ENCODE results near the gene RBM4. TPM values are rescaled to one million over a fixed set of nuclear protein-coding genes. Genes with fewer than 3 reads are reported as not detected.
A peak's percentile ranks its signal among the peaks of the same experiment; 100 is the strongest.
"Not testable (repeated sequence)": the region's sequence is repeated elsewhere in the genome, so short reads cannot be mapped to it uniquely, and the experiment has no call there.

Gene RBM4
- 72.1 TPM for total RNA-seq
- long read RNA-seq, transcript RBM4-204 (4 exons, 1,763 nt): minor isoform, 10 of 27 reads
- long read RNA-seq, transcript RBM4-201 (4 exons, 1,694 nt): major isoform, 12 of 27 reads
- long read RNA-seq, partial matches to known transcripts: 3 of 27 reads
- long read RNA-seq, other reads (novel, unspliced or antisense): 0 of 27 reads

DNA sequence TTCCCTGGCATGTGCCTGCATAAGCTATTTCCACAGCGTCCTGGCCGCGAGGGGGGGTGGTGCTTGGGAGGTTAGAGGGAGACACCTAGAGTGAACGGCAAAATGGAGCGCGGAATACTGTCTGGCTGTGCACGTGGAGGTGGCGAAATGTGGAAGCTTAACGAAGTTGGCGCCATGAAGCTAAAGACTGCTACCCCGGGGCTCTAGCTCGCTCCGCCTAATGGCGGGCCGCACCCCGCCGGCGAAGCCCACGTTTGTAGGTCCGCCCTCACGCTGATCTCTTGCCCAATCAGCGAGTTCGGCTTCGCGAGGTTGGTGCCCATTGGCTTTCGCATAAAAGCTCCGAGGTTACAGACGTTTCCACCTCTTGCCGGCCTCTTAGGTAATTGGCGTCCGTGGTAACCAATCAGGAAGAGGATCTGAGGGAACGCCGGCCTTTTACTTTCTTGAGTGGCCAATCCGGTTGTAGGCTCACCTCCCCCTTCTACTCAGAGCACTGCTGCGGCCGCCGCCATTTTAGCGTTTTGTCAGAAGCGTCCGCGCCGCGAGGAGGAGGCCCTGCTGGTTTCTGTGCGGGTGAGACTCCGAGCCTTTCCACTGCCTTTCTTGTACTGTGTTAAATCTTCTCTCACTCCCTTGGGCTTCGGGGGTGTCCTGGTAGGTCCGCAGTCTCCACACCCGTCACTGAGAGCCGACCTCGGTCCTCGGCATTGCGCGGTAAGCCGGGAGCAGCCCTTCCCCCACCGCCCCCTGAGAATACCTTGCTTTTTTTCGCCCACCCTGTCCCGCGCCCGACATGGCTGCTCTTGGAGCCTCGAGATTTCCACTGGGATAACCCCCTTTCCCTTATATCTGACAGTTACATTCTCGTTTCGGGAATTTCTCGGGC is at the start of gene RBM4:
RBM4 (plus strand) TSS at position 527 of the 889 bp plus-strand sequence. CDS start 1,009 bp downstream, outside the sequence.
- intact Hi-C loops (cut with DNase I): loop anchor here (1.0 to 2.0 kb wide), 2 partner anchors 22 to 38 kb away; partner anchors contain the start of genes RBM14 and RBM4B
- ATAC-seq: peak; percentile 96

GRCh38 chr11:66589315-66589714 is 49.2 kb upstream of the RBM4 start:
- ATAC-seq; intact Hi-C loops (cut with DNase I); DNase-seq (ENCODE audit: missing footprints): not testable (repeated sequence)

More for the DNA sequence above, at the start of gene RBM4:
- peak; percentile 96 for DNase-seq (ENCODE audit: missing footprints)

DNA sequence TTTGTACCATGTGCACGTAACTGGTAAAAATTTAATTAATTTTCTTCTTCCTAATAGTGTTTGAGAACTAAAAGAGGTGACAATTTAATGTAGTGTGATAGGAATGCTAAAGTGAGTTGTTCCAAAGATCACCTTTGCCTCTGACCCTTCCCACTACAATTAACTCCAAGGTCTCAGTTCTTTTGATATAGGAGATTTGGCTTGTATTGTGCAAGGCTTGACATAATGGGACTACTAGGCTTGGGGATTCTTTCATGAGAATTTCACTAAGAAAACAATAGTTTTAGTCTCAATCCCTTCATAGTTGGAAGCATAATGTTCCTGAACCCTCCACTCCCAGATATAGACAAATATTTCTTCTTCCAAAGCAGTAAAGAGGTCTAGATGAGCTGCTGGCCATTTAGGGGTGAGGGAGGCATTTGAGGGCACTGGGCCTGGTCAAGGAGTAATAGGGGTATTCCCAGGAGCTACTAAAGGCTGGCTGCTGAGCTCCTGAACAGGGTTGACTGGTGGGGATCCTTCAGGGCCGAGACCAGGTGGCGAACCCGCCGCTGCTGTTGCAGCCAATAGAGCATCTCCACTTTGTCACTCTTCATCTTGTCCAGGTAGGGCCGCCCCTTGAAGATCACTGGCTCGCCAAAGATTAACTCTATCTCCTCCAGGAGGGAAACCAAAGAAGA is 48.4 kb upstream of the RBM4 start:
- intact Hi-C loops (cut with DNase I): loop anchor here (5.0 kb wide), 1 partner anchor 87 kb away; the partner anchor contains the start of gene RBM4B
- ATAC-seq: no peak
- DNase-seq (ENCODE audit: missing footprints): no peak

- intact Hi-C loops (cut with DNase I): loop anchor here (5.0 kb wide), 1 partner anchor 86 kb away; the partner anchor contains the start of gene RBM4B
- DNase-seq (ENCODE audit: missing footprints): no peak
- ATAC-seq: no peak
Measured at GRCh38 chr11:66591175-66591574, 47.3 kb upstream of the RBM4 start.

- intact Hi-C loops (cut with DNase I): loop anchor here (2.0 to 5.0 kb wide), 2 partner anchors 24 to 85 kb away; partner anchors contain the start of genes RBM14 and RBM4B
- DNase-seq (ENCODE audit: missing footprints) (peak; percentile 100), ATAC-seq (peak; percentile 95)
Measured at GRCh38 chr11:66592457-66593302, 45.8 kb upstream of the RBM4 start, which contains the start of the genes CCDC87 and CCS. CCDC87 (minus strand) TSS chr11:66593063; CDS start chr11:66593015, 48 bp downstream. CCS (plus strand) TSS chr11:66593185; CDS start chr11:66593262, 77 bp downstream.

DNA sequence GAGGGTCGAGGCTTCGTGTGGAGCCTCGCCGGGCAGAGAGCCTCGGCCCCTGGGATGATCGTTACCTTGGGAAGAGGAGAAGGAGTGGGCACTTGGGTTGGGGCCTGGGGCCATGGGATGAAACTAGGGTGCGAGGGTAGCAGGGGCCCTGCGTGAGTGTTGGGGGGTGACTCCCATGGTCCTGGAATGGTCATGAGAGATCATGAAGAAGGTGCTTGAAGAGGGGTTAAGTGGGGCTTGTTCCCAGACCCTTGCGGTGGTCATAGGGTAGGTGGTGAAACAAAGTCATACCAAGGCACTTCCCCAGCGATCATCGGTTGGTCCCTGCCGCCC is 45.2 kb upstream of the RBM4 start:
- ATAC-seq (no peak), DNase-seq (ENCODE audit: missing footprints) (no peak)
- intact Hi-C loops (cut with DNase I): loop anchor here (2.0 to 5.0 kb wide), 2 partner anchors 24 to 84 kb away; partner anchors contain the start of genes RBM14 and RBM4B

- intact Hi-C loops (cut with DNase I): loop anchor here (2.0 to 5.0 kb wide), 2 partner anchors 23 to 84 kb away; partner anchors contain the start of genes RBM14 and RBM4B
- ATAC-seq (no peak), DNase-seq (ENCODE audit: missing footprints) (no peak)
Measured at GRCh38 chr11:66593650-66594049, 44.9 kb upstream of the RBM4 start.

- ATAC-seq (peak; percentile 72), DNase-seq (ENCODE audit: missing footprints) (peak; percentile 79)
- intact Hi-C loops (cut with DNase I): no loop called here
Measured at GRCh38 chr11:66595245-66595904, 43.1 kb upstream of the RBM4 start.

GRCh38 chr11:66598993-66599392 is 39.5 kb upstream of the RBM4 start:
- intact Hi-C loops (cut with DNase I): no loop called here
- no peak for DNase-seq (ENCODE audit: missing footprints)
- no peak for ATAC-seq

GRCh38 chr11:66600219-66600618 is 38.3 kb upstream of the RBM4 start:
- DNase-seq (ENCODE audit: missing footprints): no peak
- ATAC-seq: no peak
- intact Hi-C loops (cut with DNase I): no loop called here

DNA sequence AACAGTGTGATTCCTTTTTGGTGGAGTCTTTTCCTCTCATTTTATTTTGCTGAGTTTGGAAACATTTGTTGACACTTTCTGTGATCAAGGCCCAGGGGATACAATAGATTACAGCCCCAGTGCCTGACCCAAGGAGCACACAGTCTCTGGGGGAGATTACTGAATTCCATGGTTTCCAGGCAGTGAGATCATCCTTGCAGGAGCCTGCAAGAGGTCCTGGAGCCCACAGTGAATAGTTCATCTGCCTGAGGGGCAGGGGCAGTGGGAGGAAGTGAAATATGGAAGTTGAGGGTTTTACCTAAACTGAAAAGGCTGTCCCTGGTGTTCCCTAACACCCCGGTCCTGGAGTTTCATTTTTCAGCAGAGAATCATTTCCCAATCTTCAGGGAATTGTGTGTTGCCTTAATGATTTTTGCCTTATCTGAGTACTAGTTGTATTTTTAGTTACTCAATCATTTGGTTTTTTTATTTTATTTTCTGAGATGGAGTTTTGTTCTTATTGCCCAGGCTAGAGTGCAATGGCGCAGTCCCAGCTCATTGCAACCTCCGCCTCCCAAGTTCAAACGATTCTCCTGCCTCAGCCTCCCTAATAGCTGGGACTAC is 37.8 kb upstream of the RBM4 start:
- ATAC-seq (peak; percentile 79), DNase-seq (ENCODE audit: missing footprints) (no peak)
- intact Hi-C loops (cut with DNase I): no loop called here

- intact Hi-C loops (cut with DNase I): no loop called here
- ATAC-seq: no peak
- DNase-seq (ENCODE audit: missing footprints): no peak
Measured at GRCh38 chr11:66603072-66603471, 35.4 kb upstream of the RBM4 start.

DNA sequence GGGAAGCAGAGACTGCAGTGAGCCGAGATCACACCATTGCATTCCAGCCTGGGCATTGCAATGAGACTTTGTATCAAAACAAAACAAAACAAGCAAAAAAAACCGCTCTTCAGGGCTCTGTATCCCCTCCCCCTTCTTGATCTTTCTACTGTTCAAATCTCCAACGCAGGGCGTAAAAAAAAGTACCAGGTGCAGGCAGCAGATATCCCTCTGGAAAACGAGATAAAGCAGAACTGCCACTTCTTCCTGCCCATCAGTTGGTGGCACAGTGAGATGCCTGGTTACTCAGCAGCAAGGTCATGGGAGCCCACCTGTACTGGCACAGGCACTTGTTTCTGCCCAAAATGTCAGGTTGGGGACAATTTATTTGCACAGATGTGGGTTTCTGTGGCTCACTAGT is 34.3 kb upstream of the RBM4 start:
- intact Hi-C loops (cut with DNase I): no loop called here
- ATAC-seq: no peak
- DNase-seq (ENCODE audit: missing footprints): no peak

- ATAC-seq; intact Hi-C loops (cut with DNase I): not testable (repeated sequence)
- DNase-seq (ENCODE audit: missing footprints): peak; percentile 7
Measured at GRCh38 chr11:66606608-66607007, 31.9 kb upstream of the RBM4 start.

GRCh38 chr11:66607126-66607834 is 31.2 kb upstream of the RBM4 start:
- peak; percentile 83 for ATAC-seq
- intact Hi-C loops (cut with DNase I): no loop called here
- DNase-seq (ENCODE audit: missing footprints): peak; percentile 43

DNA sequence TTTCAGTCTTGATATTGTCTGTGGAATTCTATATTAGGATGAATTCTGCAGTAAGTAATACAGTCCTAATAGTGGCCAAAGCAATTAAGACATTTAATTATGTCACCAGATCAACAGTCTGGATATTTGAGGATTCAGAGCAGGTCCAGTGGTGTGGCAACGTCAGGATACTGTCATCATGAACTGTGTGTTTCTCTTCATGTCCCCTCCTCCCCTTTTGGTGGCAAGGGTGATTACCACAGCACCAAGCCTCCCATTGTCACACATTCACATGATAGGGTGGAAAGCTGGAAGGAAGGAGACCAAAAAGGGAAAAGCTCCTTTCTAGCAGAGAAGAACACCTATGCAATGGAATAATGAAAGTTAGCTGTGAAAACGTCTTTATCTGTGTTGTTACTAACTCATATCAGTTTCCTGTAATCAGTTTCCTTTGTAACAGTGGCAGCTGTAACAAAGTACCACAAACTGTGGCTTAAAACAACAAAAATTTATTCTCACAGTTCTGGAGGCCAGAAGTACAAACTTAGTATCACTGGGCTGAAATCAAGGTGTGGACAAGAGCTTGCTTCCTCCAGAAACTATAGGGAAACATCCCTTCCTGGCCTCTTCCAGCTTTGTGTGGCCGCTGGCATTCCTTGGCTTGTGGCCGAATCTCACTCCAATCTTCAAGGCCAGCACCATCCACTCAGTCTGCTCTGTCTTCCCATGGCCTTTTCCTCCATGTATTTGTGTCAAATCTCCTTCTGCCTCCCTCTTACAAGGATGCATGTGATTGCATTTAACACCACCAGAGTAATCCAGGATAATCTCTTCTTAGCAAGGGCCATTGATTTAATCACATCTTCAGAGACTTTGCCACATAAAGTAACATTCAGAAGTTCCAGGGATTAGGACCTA is 28.5 kb upstream of the RBM4 start:
- ATAC-seq (no peak), DNase-seq (ENCODE audit: missing footprints) (no peak)
- intact Hi-C loops (cut with DNase I): no loop called here
